ENCODE results near the gene CDKN1B.
A peak's percentile ranks its signal among the peaks of the same experiment; 100 is the strongest.

Gene CDKN1B

DNA sequence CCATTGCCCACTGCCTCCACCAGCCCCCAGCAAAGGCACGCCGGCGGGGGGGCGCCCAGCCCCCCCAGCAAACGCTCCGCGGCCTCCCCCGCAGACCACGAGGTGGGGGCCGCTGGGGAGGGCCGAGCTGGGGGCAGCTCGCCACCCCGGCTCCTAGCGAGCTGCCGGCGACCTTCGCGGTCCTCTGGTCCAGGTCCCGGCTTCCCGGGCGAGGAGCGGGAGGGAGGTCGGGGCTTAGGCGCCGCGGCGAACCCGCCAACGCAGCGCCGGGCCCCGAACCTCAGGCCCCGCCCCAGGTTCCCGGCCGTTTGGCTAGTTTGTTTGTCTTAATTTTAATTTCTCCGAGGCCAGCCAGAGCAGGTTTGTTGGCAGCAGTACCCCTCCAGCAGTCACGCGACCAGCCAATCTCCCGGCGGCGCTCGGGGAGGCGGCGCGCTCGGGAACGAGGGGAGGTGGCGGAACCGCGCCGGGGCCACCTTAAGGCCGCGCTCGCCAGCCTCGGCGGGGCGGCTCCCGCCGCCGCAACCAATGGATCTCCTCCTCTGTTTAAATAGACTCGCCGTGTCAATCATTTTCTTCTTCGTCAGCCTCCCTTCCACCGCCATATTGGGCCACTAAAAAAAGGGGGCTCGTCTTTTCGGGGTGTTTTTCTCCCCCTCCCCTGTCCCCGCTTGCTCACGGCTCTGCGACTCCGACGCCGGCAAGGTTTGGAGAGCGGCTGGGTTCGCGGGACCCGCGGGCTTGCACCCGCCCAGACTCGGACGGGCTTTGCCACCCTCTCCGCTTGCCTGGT is at the start of gene CDKN1B:
Gene CDKN1B (plus strand): TSS at position 576 of the 793 bp plus-strand sequence. CDS start 472 bp downstream, outside the sequence.
- peak; percentile 86 to 87 for DNase-seq (ENCODE audit: low read depth in 2 of 2)

DNA sequence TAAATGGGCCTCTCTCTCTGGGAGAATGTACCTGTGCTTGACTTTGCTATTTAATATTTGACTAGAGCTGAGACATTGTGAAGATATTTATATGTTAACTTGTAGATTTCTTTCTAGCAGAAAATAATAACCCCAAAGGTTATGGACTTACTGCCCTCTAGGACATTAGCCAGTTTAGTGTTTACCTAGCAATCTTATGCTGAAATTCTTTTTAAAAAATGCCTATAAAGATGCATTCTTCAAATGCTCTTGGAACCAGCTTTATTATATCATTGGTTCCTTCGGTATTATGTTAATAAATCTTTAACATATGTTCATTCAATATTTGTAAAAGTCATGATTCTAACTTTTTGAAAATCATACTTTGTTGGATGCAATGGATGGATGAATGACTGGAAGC is 49.2 kb upstream of the CDKN1B start:
- no peak for DNase-seq (ENCODE audit: low read depth in 2 of 2)

DNA sequence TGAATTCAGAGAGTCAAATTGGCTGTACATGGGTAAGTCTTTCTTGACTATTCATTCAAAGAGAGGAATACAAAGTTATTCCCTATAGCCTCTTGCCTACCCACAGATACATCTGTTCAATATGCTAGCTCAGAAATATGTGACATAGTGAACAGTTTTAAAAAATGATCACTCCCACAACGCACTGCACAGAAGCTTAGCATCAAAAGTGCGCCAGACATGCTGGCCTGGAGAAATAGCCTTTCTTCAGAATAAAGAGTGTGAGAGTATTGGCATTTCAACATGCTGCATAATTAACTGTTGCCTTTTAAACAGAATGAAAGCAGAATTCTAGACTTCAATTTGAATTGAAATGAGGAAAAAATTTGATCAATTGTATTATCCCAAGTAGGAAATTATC is 48.1 kb upstream of the CDKN1B start:
- no peak for DNase-seq (ENCODE audit: low read depth in 2 of 2)

DNA sequence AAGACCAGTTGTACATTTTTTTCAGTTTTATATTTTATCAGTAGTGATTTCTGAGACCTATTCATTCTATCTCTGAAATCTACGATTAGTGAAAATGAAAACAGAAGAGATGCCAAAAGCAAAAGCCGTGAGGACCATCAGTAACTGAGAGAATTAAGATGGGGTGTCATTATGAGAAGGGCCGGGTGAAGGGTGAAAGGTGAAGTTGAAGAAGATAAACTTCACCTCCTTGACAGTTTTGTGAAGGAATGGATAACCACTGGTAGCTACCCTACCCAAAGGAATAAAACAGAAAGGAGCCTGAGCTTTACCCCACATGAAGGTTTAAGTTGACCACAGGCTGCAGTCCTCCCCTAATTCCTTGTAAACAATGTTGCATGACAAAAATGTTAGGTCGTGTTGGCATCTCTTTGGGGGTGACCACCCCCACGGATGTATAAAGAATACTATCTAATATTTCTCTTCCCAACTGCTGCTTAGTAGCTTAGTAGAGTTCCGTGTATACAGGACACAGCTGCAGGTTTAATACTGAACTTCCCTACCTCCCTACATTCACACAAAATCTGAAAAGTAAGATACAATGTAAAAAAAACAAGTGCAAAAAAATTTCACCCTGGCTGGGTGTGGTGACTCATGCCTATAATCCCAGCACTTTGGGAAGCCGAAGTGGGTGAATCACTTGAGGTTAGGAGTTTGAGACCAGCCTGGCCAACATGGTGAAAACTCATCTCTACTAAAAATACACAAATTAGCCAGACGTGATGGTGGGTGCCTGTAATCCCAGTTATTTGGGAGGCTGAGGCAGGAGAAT is 45.1 kb upstream of the CDKN1B start:
- DNase-seq (ENCODE audit: low read depth in 2 of 2) = no peak

GRCh38 chr12:12673296-12673695 is 43.9 kb upstream of the CDKN1B start:
- no peak for DNase-seq (ENCODE audit: low read depth in 2 of 2)

DNA sequence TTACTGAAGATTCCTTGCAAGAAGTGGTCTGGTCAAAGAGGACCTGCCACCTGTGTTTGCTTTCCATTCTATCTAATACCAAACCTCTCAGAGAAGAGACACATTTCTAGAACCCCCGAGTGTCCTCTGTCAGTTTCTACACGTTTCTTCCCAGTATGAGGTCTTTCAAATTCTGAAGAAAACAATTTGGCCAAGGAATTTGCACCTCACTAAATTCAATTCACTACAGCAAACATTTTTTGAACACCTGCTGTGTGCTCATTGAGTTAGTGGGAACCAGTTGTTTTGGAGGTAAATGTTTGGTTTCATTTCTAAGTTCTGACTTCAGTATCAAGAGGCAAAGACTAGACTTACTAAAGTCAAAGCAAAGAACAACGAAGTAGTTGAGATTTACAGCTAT is 40.6 kb upstream of the CDKN1B start:
- no peak for DNase-seq (ENCODE audit: low read depth in 2 of 2)

- no peak for DNase-seq (ENCODE audit: low read depth in 2 of 2)
These were observed 36.0 kb upstream of the CDKN1B start for GRCh38 chr12:12681061-12681765.

DNA sequence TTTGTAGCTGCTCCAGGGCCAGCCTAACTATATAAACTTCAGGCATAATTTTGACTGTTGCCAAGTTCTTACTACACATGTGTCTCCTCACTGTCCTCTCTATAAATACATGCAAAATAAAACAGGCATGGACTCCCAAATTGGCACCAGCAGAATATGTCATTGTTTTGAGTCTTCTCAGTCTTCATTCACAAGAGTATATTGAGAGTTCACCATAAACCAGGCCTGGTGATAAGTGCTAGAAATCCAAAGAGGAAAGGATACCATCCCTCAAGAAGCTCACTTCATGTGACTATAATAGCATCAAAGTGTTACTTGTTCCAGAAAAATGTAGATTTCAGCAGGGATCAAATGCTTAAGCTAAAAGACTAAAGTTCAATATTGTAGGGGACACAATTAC is 34.9 kb upstream of the CDKN1B start:
- DNase-seq (ENCODE audit: low read depth in 2 of 2) = no peak

DNA sequence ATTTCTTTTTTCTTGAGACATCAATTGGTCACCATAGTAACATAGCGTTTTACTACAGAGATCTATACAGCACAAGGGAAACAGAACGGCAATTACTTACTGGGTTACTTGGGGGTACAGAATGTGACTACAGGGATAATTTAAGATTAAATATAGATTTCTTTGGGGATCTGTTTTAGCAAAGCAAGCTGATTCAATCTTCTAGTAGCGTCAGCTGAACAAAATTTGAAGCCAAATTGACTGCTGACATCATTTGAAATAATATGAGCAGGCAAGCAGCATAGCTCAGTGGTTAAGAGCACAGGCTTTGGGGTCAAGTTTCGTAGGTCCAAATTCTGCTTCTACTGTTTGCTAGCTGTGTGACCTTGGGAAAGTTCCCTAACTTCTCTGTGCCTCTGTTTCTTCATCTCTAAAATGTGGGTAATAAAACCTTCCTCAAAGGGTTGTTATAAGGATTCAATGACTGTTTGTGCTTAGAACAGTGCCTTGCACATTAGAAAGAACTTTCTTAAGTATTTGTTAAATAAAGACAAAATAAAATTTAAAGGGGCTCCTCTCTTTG is 34.0 kb upstream of the CDKN1B start:
- DNase-seq (ENCODE audit: low read depth in 2 of 2) = no peak

DNA sequence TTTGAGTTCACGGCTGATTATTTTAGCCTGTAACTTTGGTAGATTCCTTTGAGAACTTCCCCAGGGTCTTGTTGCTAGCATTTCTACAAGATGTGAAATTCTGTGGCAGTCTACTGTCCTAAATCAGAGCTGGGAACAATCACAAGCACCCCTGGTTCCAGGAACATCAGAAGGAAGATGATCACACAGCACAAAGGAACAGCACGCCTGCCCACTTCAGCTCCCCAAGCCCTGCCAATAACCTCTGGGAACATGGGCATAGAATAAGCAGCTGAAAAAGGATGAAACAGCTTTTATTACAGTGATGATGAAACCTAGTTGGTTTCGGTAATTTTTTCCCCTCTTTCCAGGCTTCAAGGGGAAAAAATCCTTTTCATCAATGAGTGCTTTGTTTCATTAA is 33.4 kb upstream of the CDKN1B start:
- DNase-seq (ENCODE audit: low read depth in 2 of 2) = no peak

- DNase-seq (ENCODE audit: low read depth in 2 of 2) = peak in 1 of 2 experiments; percentile 17
These were observed 32.6 kb upstream of the CDKN1B start for GRCh38 chr12:12684375-12685106.

DNA sequence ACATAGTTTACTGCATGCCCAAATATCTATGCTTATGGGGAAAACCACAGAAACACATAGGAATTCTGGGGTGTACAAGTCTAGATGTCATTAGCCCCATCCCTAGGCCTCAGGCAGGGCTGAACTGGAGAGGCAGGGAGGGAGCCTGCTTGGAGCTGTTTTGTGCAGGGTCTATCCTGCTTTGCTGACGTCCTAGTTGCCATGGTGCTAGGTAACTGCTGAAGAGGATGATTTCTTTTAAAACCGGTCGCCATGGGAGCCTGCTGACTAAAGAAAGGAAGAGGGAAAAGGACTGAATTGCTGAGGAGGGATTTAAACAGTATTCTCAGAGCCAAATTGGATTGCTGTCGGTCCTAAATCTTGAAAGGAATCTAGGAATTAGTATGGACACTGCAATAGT is 31.9 kb upstream of the CDKN1B start:
- DNase-seq (ENCODE audit: low read depth in 2 of 2) = no peak

DNA sequence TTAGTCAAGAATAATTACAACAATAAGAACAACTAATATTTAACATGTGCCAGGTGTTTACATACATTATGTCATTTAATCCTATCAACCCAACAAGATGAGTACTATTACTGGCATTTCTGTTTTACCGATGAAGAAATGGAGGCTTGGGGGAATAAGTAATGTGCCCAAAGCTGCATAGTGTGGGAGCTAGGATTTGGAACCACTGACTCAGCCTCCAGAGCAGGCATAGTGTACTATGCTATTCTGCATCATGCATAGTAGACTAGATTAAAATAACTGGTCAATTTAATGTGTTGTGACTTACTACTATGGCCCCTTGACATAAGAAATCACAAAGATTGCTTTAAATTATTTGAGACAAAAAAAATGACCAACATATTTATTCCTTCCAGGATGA is 30.7 kb upstream of the CDKN1B start:
- no peak for DNase-seq (ENCODE audit: low read depth in 2 of 2)

- peak; percentile 27 to 33 for DNase-seq (ENCODE audit: low read depth in 2 of 2)
These were observed 30.2 kb upstream of the CDKN1B start for GRCh38 chr12:12686925-12687324.

DNA sequence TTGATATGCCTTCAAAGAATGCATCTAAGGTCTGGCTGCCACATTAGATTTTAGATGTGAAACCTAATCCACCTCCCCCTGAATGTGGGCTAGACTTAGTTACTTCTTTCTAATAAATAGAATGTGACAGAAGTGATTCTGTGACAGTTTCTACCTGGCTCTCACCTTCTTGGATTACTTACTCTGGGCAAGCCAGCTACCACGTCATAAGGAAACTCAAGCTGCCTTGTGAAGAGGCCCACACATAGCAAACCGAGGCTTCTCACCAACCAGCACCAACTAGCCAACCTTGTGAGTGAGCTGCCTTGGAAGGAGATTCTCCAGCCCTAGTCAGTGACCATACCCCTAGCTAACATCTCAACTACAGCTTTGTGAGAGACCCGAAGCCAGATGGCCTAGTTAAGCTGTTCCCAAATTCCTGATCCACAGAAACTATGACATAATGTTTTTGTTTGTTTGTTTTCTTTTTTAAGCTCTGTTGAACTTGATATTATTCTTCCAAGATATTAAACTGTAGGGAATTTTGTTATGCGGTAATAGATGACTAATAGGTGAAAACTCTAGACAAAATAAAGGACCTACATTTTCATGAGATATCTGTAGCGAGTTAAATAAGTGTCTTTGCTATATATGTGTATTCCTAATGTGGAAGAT is 27.4 kb upstream of the CDKN1B start:
- DNase-seq (ENCODE audit: low read depth in 2 of 2) = no peak

GRCh38 chr12:12691549-12691948 is 25.6 kb upstream of the CDKN1B start:
- no peak for DNase-seq (ENCODE audit: low read depth in 2 of 2)

- no peak for DNase-seq (ENCODE audit: low read depth in 2 of 2)
These were observed 24.0 kb upstream of the CDKN1B start for GRCh38 chr12:12693111-12693671.

DNA sequence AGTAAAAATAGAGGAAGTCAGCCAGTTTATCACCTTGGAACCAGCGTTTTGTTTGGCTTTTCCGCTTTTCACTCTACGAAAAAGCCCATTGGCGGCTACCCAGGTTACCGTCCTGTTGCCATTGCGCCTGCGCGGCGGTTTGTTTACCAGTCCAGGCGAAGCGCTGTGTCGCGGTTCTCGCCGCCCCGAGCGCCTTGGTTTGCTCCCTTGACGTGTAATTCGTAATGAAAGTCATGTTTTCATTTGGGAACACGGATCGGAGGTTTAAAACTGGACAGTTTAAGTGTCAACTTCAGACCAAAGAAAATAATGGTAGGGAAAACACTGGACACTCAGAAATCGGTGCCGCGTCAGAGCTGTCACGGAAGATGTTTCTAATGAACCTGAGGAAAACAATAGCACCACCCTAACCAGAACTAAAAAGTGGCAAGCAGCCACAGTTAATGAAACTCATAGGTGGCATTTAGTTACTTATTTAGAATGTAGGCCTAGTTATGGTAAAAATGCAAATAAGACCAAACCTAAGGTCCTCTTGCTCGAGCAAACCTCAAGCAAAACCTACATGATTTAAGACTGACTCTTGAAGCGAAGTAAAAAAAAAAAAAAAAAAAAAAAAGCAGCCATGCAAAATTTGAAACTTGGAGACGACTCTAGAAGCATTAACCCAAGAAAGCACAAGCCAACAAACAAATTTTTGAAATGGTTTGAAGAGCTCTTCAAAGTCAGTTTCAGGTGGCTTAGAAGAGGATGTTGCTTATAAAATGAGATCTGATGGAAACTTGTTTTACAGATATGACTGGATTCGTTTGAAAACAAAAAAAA is 20.4 kb upstream of the CDKN1B start:
- DNase-seq (ENCODE audit: low read depth in 2 of 2) = peak; percentile 58 to 64

GRCh38 chr12:12699345-12699744 is 17.8 kb upstream of the CDKN1B start:
- no peak for DNase-seq (ENCODE audit: low read depth in 2 of 2)

DNA sequence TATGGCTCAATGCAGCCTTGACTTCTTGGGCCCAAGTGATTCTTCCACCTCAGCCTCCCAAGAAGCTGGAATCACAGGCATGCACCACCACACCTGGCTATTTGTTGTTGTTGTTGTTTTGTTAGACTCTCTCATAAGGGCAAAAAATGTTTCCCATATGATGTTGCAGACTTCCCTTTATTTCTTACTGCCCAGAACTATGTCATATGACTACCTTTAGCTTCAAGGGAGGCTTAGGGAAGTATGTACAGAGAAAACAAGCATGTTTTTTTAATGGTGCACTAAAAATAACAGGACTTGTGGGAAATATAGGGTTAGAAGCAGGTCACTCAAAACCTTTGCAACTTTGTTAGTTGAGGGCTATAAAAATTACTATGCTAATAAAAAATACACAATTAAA is 16.9 kb upstream of the CDKN1B start:
- DNase-seq (ENCODE audit: low read depth in 2 of 2) = no peak

Data from fibroblast of skin of left quadriceps (primary cell).